Measurements from ENCODE around the gene KCNC1. TPM values are rescaled to one million over a fixed set of nuclear protein-coding genes. Genes with fewer than 3 reads are reported as not detected.

KCNC1 gene
- total RNA-seq, 1 donor from 2014 or later, result not detected

DNA sequence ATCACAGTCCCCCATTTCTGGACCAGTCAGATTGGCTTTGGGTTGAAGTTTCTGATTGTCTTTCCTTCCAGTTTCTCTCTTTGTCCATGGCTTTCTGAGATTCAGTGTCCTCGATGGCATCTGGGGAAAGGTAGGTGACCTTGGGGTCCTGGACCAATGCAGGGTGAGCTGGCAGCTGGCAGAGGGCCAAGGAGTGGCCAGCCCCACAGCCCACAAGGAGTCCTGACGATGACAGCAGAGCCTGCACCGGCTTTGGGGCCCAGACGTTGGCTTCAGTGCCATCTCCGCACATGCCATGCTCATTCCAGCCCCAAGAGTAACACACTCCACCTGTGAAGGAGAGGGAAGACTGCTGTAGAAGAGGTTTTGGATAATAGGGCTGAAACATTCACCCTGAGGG is 53.5 kb downstream of the KCNC1 start:
- intact Hi-C loops (cut with micrococcal nuclease), result no loop called here

DNA sequence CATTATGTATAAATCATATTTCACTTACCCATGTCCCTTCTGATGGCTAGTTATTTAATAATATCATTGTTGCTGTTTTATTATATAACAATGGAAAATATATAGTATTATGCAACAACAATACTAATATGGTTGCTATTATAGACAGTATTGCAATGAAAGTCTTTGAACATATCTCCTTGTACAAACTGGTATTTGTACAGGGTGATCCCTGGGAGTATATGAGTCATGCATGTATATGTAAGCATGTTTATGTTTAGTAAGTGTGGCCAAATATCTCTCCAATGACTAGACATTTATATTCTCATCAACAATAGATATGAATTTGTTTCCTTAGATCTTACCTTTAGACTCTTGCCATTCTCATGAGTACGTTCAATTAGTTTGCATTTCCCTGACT is 55.9 kb downstream of the KCNC1 start:
- intact Hi-C loops (cut with micrococcal nuclease), result no loop called here

- intact Hi-C loops (cut with micrococcal nuclease), result no loop called here
These were observed 56.6 kb downstream of the KCNC1 start for GRCh38 chr11:17791144-17791543.

DNA sequence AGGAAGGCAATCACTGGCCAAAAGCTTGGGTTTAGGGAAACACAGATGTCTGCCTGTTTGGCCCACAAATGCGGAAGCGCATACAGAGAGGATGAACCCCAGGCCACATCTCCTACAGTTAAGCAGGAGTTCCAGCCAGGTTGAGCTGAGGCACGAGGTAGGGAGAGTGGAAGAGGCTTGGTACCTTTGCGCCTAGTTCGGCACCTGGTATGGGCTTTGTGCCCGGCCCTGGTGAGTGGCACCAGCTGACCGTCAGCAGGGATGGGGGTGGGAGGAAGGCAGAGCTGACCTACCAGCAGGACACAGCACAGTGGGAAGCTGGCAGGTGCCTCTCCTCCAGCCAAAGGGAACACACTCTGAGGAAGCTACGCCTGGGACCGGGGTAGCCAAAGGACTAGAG is 57.6 kb downstream of the KCNC1 start:
- intact Hi-C loops (cut with micrococcal nuclease), result no loop called here

DNA sequence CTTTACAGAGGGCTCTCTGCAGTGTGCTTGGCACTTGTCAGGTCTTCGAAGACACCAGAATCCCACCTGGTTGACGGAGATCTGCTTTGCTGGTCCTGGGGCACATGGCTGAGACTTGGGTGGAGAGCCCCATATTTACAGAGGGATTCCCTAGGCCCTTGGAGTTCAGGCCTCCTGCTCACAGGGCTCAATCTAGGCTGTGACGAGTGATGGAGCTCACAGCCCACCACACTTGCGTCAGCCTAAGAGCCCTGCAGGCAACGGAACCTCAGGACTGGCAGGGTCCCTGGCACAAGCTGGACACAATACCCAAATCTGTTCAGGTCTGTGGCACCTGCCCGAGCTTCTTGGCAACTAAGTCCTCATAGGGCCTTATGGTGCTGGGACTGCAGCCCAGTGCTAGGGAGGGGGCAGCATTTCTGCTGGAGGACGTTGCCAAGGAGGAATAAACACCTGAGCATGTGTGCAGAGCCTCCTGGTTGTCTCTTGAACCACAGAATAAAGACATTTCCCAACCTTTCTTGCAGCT is 59.1 kb downstream of the KCNC1 start:
- intact Hi-C loops (cut with micrococcal nuclease), result no loop called here

GRCh38 chr11:17794981-17795380 is 60.4 kb downstream of the KCNC1 start:
- intact Hi-C loops (cut with micrococcal nuclease), result no loop called here

GRCh38 chr11:17796154-17796553 is 61.6 kb downstream of the KCNC1 start:
- intact Hi-C loops (cut with micrococcal nuclease), result no loop called here

DNA sequence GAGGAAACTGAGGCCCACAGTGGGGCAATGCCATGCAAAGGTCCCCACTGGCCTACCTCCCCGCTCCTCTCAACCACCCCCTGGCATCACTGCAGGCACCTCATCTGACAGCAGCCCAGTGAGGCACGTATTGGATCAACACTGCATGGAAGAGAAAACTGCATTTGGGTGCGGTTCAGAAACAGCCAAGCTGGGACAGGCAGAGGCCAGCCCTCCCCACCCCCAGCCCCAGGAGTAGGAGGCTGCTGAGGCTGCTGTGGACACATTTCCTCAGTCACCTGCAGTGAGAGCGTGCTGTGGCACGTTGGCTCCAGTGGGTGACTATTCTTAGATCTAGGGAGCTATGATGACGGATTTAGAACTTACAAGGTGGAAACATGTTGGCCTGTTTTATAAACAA is 63.7 kb downstream of the KCNC1 start:
- intact Hi-C loops (cut with micrococcal nuclease), result no loop called here

DNA sequence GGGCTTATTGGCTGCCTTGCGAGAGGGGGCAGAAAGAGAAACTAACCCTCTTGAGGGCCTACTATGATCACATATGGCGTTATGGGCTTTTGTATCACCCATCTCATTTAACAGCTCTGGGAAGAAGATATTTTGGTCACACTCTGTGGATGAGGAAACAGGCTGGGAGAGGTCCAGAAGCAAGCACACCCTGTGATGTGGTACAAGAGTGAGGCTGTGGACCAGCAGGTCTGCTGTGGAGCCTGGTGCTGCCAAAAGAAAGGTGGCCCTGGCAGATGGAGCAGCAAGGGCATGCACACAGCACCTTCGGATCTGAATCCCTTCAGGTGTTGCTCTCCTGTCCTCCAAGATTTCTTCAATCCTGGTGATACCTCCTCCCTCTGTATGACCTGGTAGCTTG is 64.1 kb downstream of the KCNC1 start:
- intact Hi-C loops (cut with micrococcal nuclease), result no loop called here

- intact Hi-C loops (cut with micrococcal nuclease), result no loop called here
These were observed 64.6 kb downstream of the KCNC1 start for GRCh38 chr11:17799147-17799546.

- intact Hi-C loops (cut with micrococcal nuclease), result no loop called here
These were observed 66.6 kb downstream of the KCNC1 start for GRCh38 chr11:17801166-17801565.

- intact Hi-C loops (cut with micrococcal nuclease), result no loop called here
These were observed 67.9 kb downstream of the KCNC1 start for GRCh38 chr11:17802491-17802890.

DNA sequence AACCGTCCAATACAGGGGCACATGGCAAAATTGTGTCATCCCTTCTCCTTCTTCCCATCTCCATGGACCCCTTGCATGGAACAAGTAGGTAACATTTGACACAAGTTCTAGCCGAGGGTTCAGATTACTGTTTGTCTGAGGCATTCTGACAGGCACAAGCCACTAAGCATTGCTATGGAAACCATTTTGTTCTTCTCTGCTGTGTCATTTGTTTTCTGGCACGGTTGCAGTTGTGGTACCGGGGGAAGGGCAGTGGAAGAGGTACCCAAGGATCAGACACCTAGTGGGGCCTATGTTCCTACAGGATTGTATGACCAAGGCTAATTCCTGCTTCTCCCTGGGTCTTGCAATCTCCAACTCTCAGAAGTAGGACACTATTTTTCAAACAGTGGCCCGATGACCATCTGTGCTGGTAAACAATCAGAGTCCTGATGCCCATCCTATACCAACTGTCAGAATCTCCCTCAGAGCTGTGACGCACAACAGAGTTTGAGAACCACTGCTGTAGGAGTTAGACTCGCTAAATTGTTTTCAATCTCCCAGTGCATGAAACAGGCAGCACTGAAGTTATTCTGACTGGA is 69.3 kb downstream of the KCNC1 start:
- intact Hi-C loops (cut with micrococcal nuclease), result no loop called here

DNA sequence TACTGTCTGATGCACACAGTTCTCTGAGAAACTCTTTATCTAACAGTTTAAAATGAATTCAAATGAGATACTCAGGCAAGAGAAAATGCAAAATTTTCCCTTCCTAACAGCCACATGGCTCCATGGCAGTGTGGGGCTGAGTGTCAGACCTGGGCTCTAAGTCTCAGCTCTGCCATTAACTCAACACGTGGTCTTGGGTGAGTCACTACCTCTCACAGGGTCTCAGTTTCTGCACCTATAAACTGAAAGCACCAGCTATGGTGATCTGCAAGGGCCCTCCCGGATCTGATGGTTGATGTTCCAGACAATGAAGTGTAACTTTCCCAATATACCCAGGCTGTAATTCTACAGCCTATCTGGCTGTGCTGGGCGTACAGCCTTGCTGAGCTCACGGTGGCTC is 70.5 kb downstream of the KCNC1 start:
- intact Hi-C loops (cut with micrococcal nuclease), result no loop called here

- intact Hi-C loops (cut with micrococcal nuclease), result no loop called here
These were observed 71.3 kb downstream of the KCNC1 start for GRCh38 chr11:17805873-17806272.

DNA sequence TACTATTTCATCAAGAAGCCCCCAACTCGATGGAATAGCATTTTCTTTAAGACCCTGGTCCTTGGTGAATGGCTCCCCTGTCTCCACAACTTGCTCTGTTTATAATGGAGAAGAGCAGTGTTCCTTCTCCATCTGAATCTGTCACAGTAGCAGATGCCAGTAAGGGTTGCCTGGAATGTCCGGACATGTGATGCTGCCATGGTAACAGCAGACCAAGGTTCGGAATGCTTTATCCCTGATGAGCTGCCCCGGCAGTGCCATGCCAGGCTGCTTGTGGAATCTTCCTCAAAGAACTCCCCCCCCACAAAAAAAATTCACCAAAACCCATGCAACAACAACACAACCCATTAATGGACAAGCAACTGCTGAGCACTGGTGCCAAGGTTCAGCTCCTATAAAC is 72.5 kb downstream of the KCNC1 start:
- intact Hi-C loops (cut with micrococcal nuclease), result no loop called here

DNA sequence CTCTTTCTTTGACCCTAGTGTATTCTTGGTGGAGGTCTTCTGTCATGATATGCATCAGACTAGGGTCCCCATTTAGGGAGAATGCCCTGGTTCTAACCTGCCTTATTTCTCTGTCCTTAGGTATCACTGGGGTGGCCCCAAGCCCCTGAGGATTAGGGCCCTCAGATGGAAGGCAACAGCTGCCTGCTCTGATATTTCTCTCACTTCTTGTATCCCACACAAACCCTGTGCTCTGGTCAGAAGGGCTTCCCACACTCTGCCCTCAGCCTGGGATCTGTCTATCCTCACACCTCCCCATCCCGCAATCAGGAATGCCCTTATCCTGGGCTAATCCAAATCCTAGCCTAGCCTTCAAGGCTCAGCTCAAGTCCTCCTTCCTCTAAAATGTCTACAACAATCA is 75.5 kb downstream of the KCNC1 start:
- intact Hi-C loops (cut with micrococcal nuclease), result no loop called here

GRCh38 chr11:17810746-17811145 is 76.2 kb downstream of the KCNC1 start:
- intact Hi-C loops (cut with micrococcal nuclease), result no loop called here

DNA sequence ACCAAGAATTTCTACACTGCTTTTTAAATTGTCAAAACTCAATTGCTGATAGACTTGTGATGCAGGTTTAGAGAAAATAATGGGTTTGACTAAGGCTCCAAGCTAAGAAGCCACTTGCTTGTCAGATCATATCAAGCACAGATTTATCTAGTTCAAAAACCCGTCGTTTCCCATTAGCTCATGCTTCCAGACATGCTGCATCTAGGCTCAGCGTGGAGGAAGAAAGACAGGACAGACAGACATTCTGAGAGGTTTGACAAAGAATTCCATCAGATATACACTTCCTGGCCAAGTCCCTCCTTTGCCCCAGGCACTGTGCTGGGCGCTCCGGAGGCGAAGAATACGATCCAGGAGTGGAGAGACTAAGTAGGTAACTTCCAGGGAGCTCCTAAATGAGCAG is 76.8 kb downstream of the KCNC1 start:
- intact Hi-C loops (cut with micrococcal nuclease), result no loop called here

- intact Hi-C loops (cut with micrococcal nuclease), result no loop called here
These were observed 77.7 kb downstream of the KCNC1 start for GRCh38 chr11:17812091-17812864.

- intact Hi-C loops (cut with micrococcal nuclease), result no loop called here
These were observed 78.2 kb downstream of the KCNC1 start for GRCh38 chr11:17812865-17813187.

- intact Hi-C loops (cut with micrococcal nuclease), result no loop called here
These were observed 78.9 kb downstream of the KCNC1 start for GRCh38 chr11:17813391-17814059.

DNA sequence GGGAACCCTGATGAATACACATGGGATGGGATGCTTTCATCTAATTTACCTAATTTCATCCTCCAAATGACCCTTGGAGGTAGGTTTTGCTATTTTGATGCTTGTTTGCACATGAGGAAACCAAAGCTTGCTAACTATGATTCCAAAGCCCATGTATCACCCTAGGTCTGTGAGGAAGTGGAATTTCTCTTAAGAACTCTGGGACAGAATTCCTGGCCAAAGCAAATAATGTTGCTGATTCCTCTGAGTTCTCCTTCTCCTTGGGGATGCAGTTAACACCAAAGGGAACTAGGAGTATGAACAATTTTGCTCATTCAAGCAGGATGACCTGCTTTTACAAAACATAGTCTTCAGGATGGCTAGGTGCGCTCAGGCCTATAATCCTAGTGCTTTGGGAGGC is 80.0 kb downstream of the KCNC1 start:
- intact Hi-C loops (cut with micrococcal nuclease), result no loop called here
